Activated CD4-positive, CD25-positive, alpha-beta regulatory T cell treated with anti-CD3 and anti-CD28 coated beads, Interleukin-2, amount 50 U/mL, for 24 hours (primary cell): Measurements from ENCODE around the gene IL1RAP.
"Not testable (repeated sequence)": the region's sequence is repeated elsewhere in the genome, so short reads cannot be mapped to it uniquely, and the experiment has no call there.

Source experiments
- ATAC-seq, 2 donors: fragments of 150-1000 bp; cut with Tn5 transposase; one replicate each; pipeline ENCODE4 v1.10.0; 2021; ENCODE audit warnings: mild to moderate bottlenecking in 1 of 2, moderate library complexity in 1 of 2

Gene IL1RAP

DNA sequence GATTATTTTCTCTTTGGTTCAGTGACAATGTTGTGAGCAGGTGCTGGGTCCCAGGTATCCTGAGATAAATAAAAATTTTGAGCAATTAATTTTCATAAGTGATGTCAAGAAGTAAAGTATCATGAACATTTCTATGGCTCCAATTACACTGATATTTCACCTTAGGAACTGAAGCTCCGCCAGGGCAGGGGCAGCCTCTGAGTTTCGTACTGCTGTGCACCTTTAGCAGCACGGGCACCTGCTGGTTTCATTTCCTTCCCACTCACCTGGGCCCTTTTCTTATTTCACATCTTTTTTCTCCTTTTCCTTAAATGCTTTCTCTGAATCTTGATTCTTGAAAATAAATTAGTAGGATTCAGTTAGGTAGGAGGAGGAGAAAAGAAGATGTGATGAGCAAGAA is 1.2 kb upstream of the IL1RAP start:
- no peak for ATAC-seq

DNA sequence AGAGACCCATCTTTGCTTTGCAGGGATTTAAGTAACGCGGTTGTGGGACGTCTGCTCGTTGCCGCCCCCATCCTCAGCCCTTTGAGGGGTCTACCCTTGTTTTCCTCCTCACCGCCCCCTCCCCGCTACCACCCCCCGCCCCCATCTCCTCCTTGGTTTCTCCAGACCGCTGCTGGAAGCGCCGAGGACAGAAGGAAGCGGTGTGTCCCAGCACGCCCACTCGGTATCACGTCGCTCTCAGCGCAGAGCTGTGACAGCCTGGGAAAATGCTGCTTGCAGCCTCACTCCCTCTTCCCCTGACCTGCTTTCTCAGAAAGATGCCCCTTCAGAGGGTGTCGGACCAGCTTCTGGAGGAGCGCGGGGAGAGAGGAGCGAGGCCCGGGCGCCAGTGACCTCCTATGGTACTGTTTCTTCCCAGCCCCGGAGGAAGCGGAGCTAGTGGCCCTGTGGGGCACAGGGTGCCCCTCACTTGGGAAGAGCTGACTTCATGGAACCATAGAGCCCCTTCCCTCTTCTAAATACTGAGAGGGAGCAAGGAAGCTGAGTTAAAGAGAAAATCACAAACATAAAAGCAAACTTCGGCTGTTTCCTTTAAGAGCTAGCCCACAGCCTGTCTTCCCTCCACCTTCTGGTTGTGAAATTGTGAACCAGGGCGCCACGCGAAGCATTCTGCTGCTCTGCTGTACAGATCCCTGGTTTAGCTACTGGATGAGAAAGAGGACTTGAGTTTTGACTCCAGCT is 698 bp downstream of the IL1RAP start:
- no peak for ATAC-seq

DNA sequence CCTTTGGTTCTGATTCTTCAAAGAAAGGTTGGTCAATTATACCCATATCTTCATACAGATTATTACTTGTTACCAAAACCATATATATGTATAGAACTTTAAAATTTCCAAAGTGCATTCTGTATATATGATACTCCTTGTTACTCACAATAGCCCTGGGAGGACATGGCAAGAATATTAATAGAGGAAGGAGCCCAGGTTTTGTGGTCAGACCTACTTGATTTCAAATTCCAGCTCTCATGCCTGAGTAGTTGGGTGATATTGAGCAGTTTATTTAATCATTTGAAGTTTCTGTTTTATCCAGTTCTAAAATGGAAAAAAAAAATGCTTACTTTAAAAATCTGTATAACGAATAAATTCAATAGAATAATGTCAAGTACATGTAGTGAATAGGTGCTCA is 2.5 kb downstream of the IL1RAP start:
- no peak for ATAC-seq

DNA sequence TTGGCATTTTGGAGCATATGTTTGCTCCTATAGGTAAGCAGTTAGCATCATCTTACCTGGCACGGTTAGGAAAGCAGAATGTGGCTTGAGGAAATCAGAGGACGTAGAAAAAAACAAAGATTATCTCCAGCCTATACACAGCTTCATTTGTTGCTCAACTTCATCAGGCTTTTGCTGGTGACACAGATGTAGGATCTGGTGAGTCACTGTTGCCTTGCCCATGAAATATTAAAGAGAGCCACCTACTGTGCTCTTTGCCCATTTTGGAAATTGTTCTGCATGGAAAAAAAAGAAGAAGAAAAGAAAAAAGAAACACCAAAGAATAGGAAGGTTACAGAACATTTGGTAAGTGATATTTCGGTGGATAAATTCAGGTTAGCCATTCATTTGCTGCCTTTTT is 3.8 kb downstream of the IL1RAP start:
- no peak for ATAC-seq

DNA sequence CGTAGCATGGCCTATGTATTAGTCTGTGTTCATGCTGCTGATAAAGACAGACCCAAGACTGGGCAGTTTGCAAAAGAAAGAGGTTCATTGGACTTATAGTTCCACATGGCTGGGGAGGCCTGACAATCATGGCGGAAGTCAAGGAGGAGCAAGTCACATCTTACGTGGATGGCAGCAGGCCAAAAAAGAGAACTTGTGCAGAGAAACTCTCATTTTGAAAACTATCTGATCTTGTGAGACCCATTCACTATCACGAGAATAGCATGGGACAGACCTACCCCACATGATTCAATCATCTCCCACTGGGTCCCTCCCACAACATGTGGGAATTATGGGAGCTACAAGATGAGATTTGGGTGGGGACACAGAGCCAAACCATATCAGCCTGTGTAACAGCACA is 4.6 kb downstream of the IL1RAP start:
- ATAC-seq = not testable (repeated sequence)

DNA sequence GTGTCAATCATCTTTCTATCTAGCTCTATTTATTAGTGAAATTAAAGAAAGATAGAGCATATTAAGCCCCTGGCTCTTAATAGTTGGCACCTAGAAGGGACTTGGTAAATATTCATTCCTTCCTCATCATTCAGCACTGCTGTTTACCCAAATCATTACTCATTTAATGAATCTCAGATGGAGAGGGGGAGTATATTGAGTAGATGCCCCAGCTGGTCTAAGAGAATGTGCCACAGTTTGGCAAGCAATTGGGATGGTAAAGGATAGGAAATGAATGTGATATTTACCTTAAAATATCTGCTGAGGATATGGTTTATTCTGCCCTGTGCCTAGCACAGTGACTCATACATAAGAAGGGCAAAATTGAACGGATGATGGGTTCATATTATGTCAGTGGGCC is 6.0 kb downstream of the IL1RAP start:
- no peak for ATAC-seq

DNA sequence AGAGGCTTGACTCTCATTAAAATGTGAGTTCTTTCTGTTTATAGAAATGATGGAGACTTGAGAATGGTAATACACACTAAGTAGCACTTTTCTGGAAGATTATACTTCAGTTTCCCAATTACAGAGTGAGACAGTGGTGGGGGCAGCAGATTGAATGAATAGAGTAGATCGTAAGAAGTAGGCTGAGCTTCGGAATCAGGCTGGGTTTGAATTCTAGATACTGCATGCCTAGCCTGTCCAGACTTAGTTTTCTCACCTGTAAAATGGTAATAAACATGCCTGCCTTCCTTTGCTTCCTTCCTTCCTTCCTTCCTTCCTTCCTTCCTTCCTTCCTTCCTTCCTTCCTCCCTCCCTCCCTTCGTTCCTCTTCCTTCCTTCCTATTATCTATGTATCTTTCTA is 8.1 kb downstream of the IL1RAP start:
- no peak for ATAC-seq

DNA sequence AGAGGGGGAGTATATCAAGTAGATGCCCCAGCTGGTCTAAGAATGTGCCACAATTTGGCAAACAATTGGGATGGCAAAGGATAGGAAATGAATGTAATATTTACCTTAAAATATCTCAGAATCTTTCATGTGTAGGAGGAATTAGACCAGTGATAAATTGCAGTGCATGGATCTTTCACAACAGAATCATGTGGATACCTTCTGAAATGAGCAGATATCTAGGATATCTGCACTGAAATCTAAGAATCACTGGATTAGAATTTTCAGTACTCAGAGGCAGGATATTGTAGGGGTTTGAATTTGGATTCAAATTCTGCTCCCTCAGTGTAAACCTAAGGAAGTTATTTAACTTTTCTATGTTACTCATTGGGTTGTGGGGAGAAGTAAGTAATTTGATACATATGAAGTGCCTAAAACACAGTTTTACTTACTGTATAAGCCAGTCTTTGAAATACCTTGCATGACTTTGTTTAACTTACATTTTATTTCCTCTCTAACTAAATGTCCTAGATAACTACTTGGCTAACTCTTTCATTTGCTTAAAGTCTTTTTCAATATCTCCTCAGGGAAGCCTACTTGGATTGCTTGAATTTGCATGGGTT is 8.8 kb downstream of the IL1RAP start:
- ATAC-seq = no peak

DNA sequence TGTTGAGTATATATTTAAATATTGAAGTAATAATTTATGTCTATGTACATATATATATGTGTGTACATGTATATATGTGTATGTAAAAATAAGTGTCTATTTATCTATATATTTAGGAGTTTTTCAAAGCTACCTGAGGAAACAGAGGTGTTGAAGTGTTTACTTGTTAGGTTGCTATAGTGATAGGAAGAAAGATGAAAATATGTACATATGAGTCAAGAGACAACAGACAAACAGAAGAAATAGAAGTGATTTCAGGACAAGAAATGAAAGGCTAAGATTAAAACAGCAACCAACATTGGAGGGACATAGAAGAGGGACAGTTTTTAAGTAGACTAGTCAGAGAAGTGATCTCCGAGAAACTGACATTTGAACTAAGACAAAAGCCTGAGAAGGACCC is 11.1 kb downstream of the IL1RAP start:
- no peak for ATAC-seq

DNA sequence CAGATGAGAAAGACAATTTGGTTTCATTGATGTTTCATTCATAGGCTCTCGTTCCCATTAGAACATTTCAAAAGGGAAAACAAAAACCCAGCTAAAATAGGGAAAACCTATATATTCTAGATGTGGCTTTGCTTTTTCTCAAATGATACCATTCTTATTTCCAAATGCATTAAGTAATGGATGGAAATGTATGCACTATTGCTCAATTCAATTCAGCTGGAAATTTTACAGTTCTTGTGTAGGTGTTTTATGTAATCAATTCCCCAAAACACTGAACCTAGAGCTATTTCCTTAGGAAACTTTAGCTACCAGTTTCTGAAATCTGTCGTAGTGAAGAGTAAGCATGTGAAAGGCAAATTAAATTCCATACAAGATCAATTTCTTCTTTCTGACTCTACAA is 11.7 kb downstream of the IL1RAP start:
- ATAC-seq = no peak

DNA sequence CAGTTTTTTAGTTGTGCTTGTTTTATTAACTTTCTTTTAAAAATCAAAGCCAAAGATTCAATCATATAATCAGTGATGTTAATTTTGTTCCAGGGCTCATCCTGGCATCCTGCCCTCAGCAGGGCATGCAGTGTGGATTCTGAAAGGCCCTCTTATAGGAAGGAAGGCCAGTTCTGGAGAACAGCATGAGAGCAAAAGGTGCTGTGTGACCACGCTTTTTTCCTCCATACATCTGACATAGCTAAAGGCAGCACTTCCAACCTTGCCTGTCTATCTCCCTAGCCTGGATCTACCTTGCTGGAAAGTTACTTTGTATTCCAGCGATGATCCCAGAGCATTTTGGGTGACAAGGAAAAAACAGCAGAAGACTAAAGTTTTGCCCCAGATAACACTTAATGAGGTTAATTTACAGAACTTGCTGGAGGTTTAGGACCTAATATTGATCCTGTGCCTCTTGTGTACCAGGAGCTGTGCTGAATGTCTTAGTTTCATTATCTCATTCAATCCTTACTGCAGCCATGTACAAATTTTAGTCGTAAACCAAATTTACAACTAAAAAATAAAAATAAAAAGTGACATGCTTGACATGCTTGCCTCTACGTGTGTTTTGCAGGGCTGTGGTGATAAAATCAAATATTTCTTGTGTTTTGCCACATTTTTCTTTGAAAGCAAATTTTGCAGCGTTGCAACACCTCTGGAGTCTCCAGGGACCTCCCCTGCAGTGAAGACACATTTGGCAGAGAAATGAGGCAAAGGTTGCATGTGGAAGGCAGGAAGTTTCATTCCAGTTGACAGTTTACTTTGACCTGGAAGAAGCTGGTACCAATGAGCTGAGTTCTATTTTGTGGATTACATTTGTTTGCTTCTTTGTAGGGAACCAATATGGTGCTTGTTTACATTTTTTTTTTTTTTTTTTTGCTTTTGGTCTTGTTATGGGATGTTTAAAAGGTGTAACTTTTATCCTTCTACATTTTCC is 13.2 kb downstream of the IL1RAP start:
- ATAC-seq = no peak

DNA sequence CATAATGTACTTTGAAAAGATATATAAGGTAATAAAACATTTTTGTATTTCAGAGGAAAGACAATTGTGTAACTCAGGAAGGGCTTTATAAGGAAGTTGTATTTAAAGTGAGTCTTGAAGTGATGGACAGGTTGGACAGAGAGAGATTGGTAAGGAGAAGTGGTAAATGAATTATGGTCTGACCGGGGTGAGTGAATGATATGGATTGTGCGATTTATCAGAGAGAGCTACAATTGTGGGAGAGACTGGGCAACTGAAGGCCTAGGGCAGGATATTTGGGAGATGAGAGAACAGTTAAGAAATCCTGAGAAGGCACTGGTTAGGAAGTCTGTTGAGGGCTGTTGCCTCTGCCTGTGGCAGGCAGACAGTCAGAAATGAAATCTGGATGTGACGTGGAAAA is 14.8 kb downstream of the IL1RAP start:
- no peak for ATAC-seq

DNA sequence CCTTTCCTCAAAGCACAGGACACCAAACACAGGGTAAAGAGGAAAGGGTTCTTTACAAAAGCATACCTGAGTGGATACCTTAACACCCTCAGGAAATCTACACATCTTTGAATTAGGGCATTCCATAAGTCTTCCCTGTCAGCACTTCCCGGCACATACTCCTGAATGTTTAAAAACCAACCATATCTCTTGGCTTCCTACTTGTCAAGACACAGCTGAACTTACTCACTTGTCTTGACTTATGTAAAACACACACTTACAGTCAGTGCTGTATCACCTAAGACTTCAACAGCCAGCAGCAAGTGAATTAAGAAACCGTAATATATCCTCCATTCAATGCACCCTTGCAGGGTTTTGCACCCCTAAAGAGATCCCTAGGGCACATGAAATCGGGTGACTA is 17.5 kb downstream of the IL1RAP start:
- no peak for ATAC-seq

DNA sequence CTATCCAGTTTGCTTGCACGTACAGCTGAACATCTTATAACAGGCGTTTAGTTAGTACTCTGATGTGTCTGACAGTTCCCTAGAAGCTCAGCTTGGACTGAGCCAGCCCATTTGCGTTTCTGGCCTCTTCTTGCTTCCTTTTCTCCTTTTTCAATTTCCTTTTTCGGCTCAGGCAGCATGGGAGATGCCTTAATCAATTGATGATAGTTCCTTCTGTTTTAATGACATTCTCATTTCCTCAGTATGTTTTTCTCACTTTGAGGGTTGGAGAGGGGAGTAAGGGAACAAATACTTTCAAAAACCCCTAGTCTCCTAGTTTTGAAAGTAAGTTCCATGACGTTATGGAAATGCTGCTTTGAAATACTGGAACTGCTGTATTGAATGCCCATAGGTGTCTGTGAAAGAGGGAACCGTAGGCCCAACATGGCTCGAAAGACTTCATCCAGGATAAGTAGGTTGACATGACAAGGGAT is 18.9 kb downstream of the IL1RAP start:
- no peak for ATAC-seq

DNA sequence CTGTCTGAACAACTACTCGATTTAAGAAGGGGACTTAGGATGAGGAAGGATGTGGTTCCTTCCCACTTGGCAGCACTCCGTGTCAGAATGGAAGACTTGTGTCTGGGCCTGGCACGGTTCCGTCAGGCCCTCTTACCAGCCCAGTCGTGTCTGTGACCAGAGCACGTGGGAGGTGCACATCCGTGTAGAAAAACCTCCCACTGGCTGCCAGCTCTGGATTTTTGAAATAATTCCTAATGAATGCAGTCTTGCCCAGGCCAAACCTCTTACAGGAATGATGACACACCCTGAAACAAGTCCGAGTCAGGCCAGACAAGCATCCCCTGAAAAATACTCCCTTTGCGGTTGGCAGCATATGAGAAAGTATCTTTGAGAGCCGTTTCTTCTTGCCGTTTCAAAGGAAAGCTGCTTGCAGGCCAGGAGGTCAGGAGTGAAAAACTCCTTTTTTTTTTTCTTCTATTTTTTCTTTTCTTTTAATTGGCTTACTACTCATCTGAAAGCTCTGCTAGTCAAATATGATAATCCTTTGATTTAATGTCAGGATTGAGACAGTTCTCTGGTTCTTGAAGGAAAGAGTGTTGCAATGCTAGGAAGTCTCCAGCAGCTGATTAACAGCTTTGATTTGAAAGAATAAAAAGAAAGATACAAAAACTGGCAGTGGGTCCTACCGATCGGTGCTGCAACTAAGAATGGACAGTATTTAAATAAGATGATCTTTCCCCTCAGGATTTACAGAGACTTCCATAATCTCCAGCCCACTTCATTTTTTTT is 19.8 kb downstream of the IL1RAP start:
- no peak for ATAC-seq

DNA sequence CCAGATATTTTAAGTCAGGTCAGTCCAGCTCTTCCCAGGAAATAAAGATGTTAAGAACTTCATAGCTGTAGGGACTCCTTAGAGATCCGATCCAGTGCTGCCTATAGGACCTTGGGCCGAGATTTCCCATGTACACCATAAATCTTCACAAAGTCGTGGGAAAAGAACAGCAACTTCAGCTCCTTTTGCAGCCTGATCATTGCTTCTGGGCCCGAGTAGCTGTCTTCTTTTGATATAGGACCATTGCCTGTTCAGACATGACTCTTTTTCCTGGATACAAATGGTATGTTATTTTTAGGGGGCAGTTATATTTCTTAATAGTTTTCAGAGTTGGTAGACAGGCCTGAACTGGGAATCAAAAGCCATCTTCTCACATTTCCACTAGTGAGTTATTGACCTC is 20.5 kb downstream of the IL1RAP start:
- no peak for ATAC-seq

DNA sequence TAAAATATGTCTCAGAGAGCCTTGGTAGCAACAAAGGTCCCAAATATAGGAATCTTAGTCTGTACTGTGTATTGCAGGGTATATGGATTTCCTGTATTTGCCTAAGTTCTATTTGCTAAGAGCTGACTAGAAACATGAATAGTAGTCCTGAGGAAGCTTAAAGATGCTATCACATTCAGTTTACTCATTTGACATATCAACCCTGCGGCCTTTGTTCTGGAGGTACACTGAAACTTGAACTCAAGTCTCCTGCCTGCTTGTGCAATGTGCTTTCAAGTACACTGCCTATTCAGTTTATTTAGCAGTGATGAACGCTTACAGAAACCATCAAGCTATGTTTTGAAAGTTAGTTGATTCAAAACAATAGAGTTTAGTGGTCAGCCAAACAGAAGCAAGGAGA is 21.1 kb downstream of the IL1RAP start:
- peak; percentile 38 to 41 for ATAC-seq

DNA sequence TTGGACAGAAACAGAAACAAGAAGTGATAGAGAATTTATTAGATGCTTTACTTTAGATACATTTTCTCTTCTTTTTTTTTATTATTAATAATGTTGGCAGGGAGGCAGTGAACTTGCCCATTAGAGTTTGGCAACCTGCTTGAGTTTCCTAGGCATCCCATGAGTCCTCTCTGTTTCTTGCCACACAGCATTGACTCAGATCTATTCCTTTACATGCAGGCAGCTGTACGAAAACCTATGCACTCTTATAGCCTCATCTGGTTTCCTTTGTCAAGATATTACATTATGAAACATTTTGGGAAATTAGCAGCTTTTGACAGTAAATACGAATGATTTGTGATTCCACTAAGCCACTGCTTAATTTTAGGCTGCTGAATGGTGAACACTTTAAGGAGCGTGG is 23.3 kb downstream of the IL1RAP start:
- ATAC-seq = no peak

DNA sequence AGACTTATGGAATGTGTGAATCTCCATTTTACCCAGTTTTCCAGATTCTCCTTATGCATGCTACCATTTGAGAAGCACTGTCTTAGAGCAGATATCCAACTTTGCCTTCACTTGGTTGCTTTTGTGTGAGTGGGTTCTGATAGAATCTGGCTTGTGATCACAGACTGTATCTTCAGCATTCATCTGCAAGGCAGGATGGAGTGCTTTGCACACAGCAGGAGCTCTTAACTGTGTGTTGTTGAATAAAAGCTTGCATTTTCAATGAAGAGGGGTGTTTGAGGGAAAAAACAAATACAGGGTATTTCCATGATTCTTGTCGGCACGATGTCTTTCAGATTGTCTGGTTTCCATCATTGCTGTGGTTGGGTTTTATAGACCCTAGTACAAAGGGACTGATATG is 24.4 kb downstream of the IL1RAP start:
- ATAC-seq = no peak

DNA sequence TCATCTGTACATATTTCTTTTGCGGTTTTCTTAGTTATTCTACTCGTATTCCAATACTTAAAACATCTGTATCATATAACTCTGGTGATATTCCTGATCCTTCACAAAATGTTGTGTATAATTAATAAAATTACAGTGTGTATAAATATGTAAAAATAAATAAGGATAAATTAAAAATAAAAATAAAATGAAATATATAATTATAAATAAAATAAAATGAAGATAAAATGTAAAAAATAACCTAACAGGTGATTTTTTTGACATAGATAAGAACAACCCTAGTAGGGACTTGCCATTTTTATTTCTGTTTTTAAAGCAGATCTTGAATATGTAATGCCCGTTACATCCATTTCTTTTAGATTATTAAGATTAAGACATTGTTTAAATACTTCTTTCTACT is 25.6 kb downstream of the IL1RAP start:
- no peak for ATAC-seq

DNA sequence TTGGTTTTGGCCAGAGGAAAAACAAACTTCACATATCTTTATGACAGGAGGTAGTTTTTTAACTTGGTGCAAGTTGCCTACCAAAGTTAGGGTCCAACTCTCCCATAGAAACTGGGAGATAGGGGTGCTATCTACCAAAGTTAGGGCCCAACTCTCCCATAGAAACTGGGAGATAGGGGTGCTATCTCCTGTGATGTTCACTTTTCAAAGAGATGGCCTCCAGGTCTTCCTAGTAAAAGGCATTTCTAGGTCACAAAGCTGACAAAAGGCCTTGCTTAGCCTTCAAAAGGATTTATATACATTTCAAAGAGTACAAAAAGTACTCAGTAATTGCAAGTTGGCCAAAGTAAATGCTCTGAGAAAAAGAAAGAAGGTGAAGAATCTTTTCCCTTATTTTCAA is 27.1 kb downstream of the IL1RAP start:
- ATAC-seq = no peak

DNA sequence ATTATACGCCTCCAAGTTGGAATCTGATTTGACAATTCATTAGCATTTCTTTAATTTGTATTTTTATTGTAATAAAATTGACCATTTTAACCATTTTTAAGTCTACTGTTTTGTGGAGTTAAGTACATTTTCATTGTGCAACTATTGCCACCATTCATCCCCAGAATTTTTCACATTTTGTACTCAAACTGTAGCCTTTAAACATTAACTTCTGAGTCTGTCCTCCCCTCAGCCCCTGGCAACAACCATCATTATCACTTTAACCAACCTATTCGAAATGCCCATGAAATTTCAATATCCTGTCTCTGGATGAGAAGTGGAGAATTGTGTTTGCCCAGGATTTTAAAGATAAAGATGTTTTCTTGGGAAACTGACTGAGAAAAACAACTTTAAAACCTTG is 27.7 kb downstream of the IL1RAP start:
- no peak for ATAC-seq

DNA sequence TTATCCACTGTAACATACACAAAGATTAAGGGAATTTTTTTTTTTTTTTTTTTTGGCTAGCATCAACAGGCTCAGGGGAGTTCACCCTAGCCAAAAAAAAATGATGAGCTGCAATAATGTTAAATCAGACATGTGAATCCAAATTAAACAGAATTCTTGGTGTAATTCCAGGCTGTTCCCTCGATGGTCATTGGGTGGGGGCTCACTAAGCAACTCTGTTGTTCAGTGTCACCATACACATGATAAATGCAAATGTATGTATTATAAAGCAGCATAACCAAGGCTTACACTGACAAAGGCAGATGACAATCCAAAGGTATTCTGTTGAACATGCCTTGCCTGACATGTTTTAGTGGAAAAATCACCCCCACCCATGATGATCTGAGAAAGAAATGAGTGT is 29.0 kb downstream of the IL1RAP start:
- no peak for ATAC-seq
